Measurements from ENCODE around the gene GNB3. TPM values are rescaled to one million over a fixed set of nuclear protein-coding genes. Genes with fewer than 3 reads are reported as not detected.

GNB3 gene
- total RNA-seq, 1 experiment from 2014 or later: 0.21 TPM

DNA sequence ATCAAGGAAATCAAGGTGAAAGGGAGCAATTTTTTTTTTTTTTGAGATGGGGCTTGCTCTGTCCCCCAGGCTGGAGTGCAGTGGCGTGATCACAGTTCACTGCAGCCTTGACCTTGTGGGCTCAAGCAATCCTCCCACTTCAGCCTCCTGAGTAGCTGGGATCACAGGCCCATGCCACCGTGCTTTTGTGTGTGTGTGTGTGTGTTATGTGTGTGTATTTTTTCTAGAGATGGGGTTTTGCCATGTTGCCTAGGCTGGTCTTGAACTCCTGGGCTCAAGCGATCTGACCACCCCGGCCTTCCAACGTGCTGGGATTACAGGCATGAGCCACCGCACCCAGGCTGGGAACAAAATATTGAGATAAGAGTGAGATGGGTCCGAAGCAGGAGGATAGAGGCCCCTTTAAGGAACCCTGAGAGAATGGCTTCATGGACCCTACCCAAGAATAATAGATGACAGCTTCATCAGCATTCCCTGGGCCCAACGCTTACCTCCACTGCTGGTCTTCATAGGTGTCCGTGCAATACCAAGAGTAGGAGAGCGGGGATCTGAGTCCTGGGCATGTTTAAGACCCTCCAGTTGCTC lies 9.3 kb downstream of the GNB3 start:
- TF ChIP-seq SIN3A (IDR thresholded peaks at IDR 0.05; ENCODE audit: borderline replicate concordance, insufficient read depth, low read depth, low read length): no peak
- TF ChIP-seq, protein P1, sequence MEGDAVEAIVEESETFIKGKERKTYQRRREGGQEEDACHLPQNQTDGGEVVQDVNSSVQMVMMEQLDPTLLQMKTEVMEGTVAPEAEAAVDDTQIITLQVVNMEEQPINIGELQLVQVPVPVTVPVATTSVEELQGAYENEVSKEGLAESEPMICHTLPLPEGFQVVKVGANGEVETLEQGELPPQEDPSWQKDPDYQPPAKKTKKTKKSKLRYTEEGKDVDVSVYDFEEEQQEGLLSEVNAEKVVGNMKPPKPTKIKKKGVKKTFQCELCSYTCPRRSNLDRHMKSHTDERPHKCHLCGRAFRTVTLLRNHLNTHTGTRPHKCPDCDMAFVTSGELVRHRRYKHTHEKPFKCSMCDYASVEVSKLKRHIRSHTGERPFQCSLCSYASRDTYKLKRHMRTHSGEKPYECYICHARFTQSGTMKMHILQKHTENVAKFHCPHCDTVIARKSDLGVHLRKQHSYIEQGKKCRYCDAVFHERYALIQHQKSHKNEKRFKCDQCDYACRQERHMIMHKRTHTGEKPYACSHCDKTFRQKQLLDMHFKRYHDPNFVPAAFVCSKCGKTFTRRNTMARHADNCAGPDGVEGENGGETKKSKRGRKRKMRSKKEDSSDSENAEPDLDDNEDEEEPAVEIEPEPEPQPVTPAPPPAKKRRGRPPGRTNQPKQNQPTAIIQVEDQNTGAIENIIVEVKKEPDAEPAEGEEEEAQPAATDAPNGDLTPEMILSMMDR (IDR thresholded peaks at IDR 0.05): no peak
- TF ChIP-seq TCF7L2 (IDR thresholded peaks at IDR 0.05; ENCODE audit: low read depth, low read length): no peak
- TF ChIP-seq POLR2AphosphoS5 (IDR thresholded peaks at IDR 0.05; ENCODE audit: low read depth, low read length): no peak
- no peak for TF ChIP-seq REST (IDR thresholded peaks at IDR 0.05; ENCODE audit: insufficient read depth in 1 of 2, low read depth in 2 of 2, low read length in 1 of 2)
- BruUV-seq (replicated peaks): no TSS peak
- ChIA-PET CTCF (no interaction called here), POLR2A (interaction anchor here (0.9 to 1.1 kb wide), 2 partner anchors 75 to 126 kb away, joined by 3 read pairs; partner anchors contain the start of gene COPS7A)
- DNase-seq (ENCODE audit: low read depth, low spot score): no peak
- Histone ChIP-seq H3K4me1 (ENCODE audit: control insufficient read depth, insufficient read depth, low read length) (peaks cover 15% of the 10 kb centered on the region), H3K27me3 (ENCODE audit: control insufficient read depth, insufficient read depth, low read length) (no peaks in the 10 kb centered on the region), H3K9me3 (ENCODE audit: control insufficient read depth, insufficient read depth, low read depth, low read length) (no peaks in the 10 kb centered on the region), H3K27ac (ENCODE audit: low read length) (peak overlapping the region; percentile 94), H3K36me3 (ENCODE audit: control insufficient read depth, insufficient read depth, low read length) (peaks cover 10% of the 10 kb centered on the region), H3K4me3 (ENCODE audit: low read depth in 2 of 2, low read length in 2 of 2) (peak overlapping the region; percentile 75 to 89)
- ATAC-seq: no peak
- in situ Hi-C loops (cut with HindIII; ENCODE audit: low pct_unique_long_range_greater_than_20kb, low sequenced_read_pairs) (no loop called here), intact Hi-C loops (cut with micrococcal nuclease; ENCODE audit: unreplicated experiment) (no loop called here)

DNA sequence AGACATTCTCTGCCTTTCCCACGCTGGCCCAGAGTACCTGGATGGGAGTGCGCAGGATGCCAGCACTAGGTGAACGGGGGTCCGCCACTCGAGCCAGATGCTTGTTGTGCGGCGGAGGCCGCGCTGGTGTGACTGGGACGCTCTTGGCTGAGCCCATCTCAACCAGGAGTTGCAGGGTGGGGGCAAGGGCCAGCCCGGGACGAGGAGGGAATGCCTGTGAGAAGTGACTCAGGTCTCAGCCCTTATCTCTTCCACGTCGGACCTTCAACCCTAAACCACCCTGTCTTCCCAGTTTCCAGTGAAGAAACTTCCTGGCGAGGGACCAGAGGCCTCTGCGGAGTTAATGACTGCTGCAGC lies 10.0 kb downstream of the GNB3 start:
- Histone ChIP-seq H3K9me3 (ENCODE audit: control insufficient read depth, insufficient read depth, low read depth, low read length) (no peaks in the 10 kb centered on the region), H3K27ac (ENCODE audit: low read length) (peak overlapping the region; percentile 94), H3K4me3 (ENCODE audit: low read depth in 2 of 2, low read length in 2 of 2) (peak overlapping the region; percentile 75 to 89), H3K27me3 (ENCODE audit: control insufficient read depth, insufficient read depth, low read length) (no peaks in the 10 kb centered on the region), H3K4me1 (ENCODE audit: control insufficient read depth, insufficient read depth, low read length) (peaks cover 15% of the 10 kb centered on the region), H3K36me3 (ENCODE audit: control insufficient read depth, insufficient read depth, low read length) (peaks cover 10% of the 10 kb centered on the region)
- CTCF ChIA-PET: no interaction called here
- ATAC-seq (no peak), DNase-seq (ENCODE audit: low read depth, low spot score) (no peak)
- in situ Hi-C loops (cut with HindIII; ENCODE audit: low pct_unique_long_range_greater_than_20kb, low sequenced_read_pairs): no loop called here
- POLR2A ChIA-PET: interaction anchor here (0.9 to 1.1 kb wide), 2 partner anchors 76 to 127 kb away, joined by 3 read pairs; partner anchors contain the start of gene COPS7A
- TSS peak; percentile 92 for BruUV-seq (replicated peaks)
- TF ChIP-seq POLR2AphosphoS5 (IDR thresholded peaks at IDR 0.05; ENCODE audit: low read depth, low read length) (no peak), SIN3A (IDR thresholded peaks at IDR 0.05; ENCODE audit: borderline replicate concordance, insufficient read depth, low read depth, low read length) (no peak), TCF7L2 (IDR thresholded peaks at IDR 0.05; ENCODE audit: low read depth, low read length) (no peak), REST (IDR thresholded peaks at IDR 0.05; ENCODE audit: insufficient read depth in 1 of 2, low read depth in 2 of 2, low read length in 1 of 2) (no peak)
- TF ChIP-seq, protein P1 (IDR thresholded peaks at IDR 0.05): no peak
- intact Hi-C loops (cut with micrococcal nuclease; ENCODE audit: unreplicated experiment): no loop called here
